Measurements from ENCODE around the gene CHPT1. TPM values are rescaled to one million over a fixed set of nuclear protein-coding genes. Genes with fewer than 3 reads are reported as not detected.

CHPT1 gene
- total and polyA plus RNA-seq, 2 donors from 2014 or later, result 32.1 to 65.5 TPM

GRCh38 chr12:101690544-101691098 lies 6.8 kb upstream of the CHPT1 start:
- DNase-seq (no peak), FAIRE-seq (no peak)
- Histone ChIP-seq H3K9ac (ENCODE audit: low read length in 3 of 3) (no peak overlapping the region), H3K36me3 (ENCODE audit: control insufficient read depth in 2 of 3, insufficient read depth in 3 of 3, low read length in 3 of 3) (no peaks in the 10 kb centered on the region), H3K4me1 (ENCODE audit: control insufficient read depth in 2 of 3, insufficient read depth in 2 of 3, low read depth in 1 of 3, low read length in 3 of 3) (no peaks in the 10 kb centered on the region), H3K27ac (ENCODE audit: low read depth in 2 of 2, low read length in 2 of 2) (no peak overlapping the region), H3K4me3 (ENCODE audit: low read length in 3 of 3) (no peak overlapping the region), H3K9me3 (ENCODE audit: control insufficient read depth in 2 of 3, insufficient read depth in 1 of 3, low read length in 3 of 3) (no peaks in the 10 kb centered on the region), H3K27me3 (ENCODE audit: control insufficient read depth, insufficient read depth, low read length) (no peaks in the 10 kb centered on the region)
- TF ChIP-seq CTCF (IDR thresholded peaks at IDR 0.05; ENCODE audit: borderline replicate concordance, extremely low read depth, insufficient read depth), result no peak
- intact Hi-C loops (cut with DNase I), result no loop called here

- TF ChIP-seq CTCF (IDR thresholded peaks at IDR 0.05; ENCODE audit: borderline replicate concordance, extremely low read depth, insufficient read depth), result no peak
- Histone ChIP-seq H3K9me3 (ENCODE audit: control insufficient read depth in 2 of 3, insufficient read depth in 1 of 3, low read length in 3 of 3) (no peaks in the 10 kb centered on the region), H3K27ac (ENCODE audit: low read depth in 2 of 2, low read length in 2 of 2) (no peak overlapping the region), H3K9ac (ENCODE audit: low read length in 3 of 3) (no peak overlapping the region), H3K36me3 (ENCODE audit: control insufficient read depth in 2 of 3, insufficient read depth in 3 of 3, low read length in 3 of 3) (no peaks in the 10 kb centered on the region), H3K4me3 (ENCODE audit: low read length in 3 of 3) (no peak overlapping the region), H3K4me1 (ENCODE audit: control insufficient read depth in 2 of 3, insufficient read depth in 2 of 3, low read depth in 1 of 3, low read length in 3 of 3) (peaks cover 0 to under 1% (median 0%) of the 10 kb centered on the region in 3 donors), H3K27me3 (ENCODE audit: control insufficient read depth, insufficient read depth, low read length) (no peaks in the 10 kb centered on the region)
- DNase-seq (no peak), FAIRE-seq (no peak)
- intact Hi-C loops (cut with DNase I), result no loop called here
Measured at GRCh38 chr12:101691503-101692096, 5.8 kb upstream of the CHPT1 start.

- no peak for TF ChIP-seq CTCF (IDR thresholded peaks at IDR 0.05; ENCODE audit: borderline replicate concordance, extremely low read depth, insufficient read depth)
- Histone ChIP-seq H3K9me3 (ENCODE audit: control insufficient read depth in 2 of 3, insufficient read depth in 1 of 3, low read length in 3 of 3) (no peaks in the 10 kb centered on the region), H3K4me3 (ENCODE audit: low read length in 3 of 3) (no peak overlapping the region), H3K27me3 (ENCODE audit: control insufficient read depth, insufficient read depth, low read length) (no peaks in the 10 kb centered on the region), H3K36me3 (ENCODE audit: control insufficient read depth in 2 of 3, insufficient read depth in 3 of 3, low read length in 3 of 3) (no peaks in the 10 kb centered on the region), H3K27ac (ENCODE audit: low read depth in 2 of 2, low read length in 2 of 2) (no peak overlapping the region), H3K9ac (ENCODE audit: low read length in 3 of 3) (no peak overlapping the region), H3K4me1 (ENCODE audit: control insufficient read depth in 2 of 3, insufficient read depth in 2 of 3, low read depth in 1 of 3, low read length in 3 of 3) (peaks cover 0 to 5% (median 0%) of the 10 kb centered on the region in 3 donors)
- no peak for DNase-seq
- intact Hi-C loops (cut with DNase I), result no loop called here
- FAIRE-seq, result no peak
Measured at GRCh38 chr12:101694297-101694848, 3.1 kb upstream of the CHPT1 start.
